Ishikawa (cell line): Measurements from ENCODE around the gene PLA2G6.

Experiments used
- EP300 ChIP-seq: IDR thresholded peaks from 2 replicates; pipeline ENCODE4 v1.6.1; 2012; ENCODE audit warnings: borderline replicate concordance
- NFIC ChIP-seq: IDR thresholded peaks from 2 replicates; pipeline ENCODE4 v1.6.1; 2012
- YY1 ChIP-seq: IDR thresholded peaks from 2 replicates; pipeline ENCODE4 v1.6.1; 2012; ENCODE audit warnings: low read depth

- TF ChIP-seq EP300 = no peak
- no peak for TF ChIP-seq NFIC
- no peak for TF ChIP-seq YY1
Observed at GRCh38 chr22:38220653-38221386, 39.2 kb upstream of the PLA2G6 start.
